K562 (cell line): ENCODE data around the gene IL11.

Source experiments
- CREB1 ChIP-seq, 2 experiments: sonication (generic) in 1 of 2; formaldehyde crosslinking in 1 of 2; IDR thresholded peaks; 2 replicates each; pipeline versions ENCODE4 v1.6.1 to v1.8.0; 2012 to 2022; ENCODE audit warnings: inconsistent platforms in 1 of 2, mild to moderate bottlenecking in 1 of 2, missing genetic modification reagents in 1 of 2, moderate library complexity in 1 of 2
- EZH2 ChIP-seq: IDR thresholded peaks from 2 replicates; pipeline ENCODE4 v1.6.1; 2012; ENCODE audit warnings: low read depth, mild to moderate bottlenecking, inconsistent platforms, low read length, borderline replicate concordance
- FOXO4 ChIP-seq: fragments of 450-650 bp; formaldehyde crosslinking; IDR thresholded peaks from 2 replicates; pipeline ENCODE4 v1.4.0; 2020; ENCODE audit warnings: mild to moderate bottlenecking, moderate library complexity
- MGA ChIP-seq: fragments of 450-650 bp; IDR thresholded peaks from 2 replicates; pipeline ENCODE4 v1.6.1; 2016; ENCODE audit warnings: mild to moderate bottlenecking, moderate library complexity
- MXD1 ChIP-seq: fragments of 250-450 bp; sonication (Bioruptor Pico); IDR thresholded peaks from 2 replicates; pipeline ENCODE4 v1.8.0; 2021; ENCODE audit warnings: borderline replicate concordance, mild to moderate bottlenecking, moderate library complexity; ENCODE audit not compliant: poor library complexity, severe bottlenecking
- NR1H2 ChIP-seq: sonication (generic); formaldehyde crosslinking; IDR thresholded peaks from 2 replicates; pipeline ENCODE4 v1.4.0; 2020; ENCODE audit warnings: mild to moderate bottlenecking, missing genetic modification reagents
- POLR2A ChIP-seq: fragments of 450-650 bp; conservative IDR thresholded peaks from 2 replicates; pipeline ENCODE4 v1.6.1; 2016
- RBM15 ChIP-seq: fragments of 200-400 bp; formaldehyde crosslinking; IDR thresholded peaks from 2 replicates; pipeline ENCODE4 v1.6.1; 2018; ENCODE audit warnings: mild to moderate bottlenecking, low read length, moderate library complexity; ENCODE audit not compliant: insufficient read depth
- SNRNP70 ChIP-seq: fragments of 200-400 bp; formaldehyde crosslinking; optimal IDR thresholded peaks from 2 replicates; pipeline ENCODE3; 2017; ENCODE audit warnings: low read depth, low read length
- SP1 ChIP-seq: sonication (generic); formaldehyde crosslinking; IDR thresholded peaks from 2 replicates; pipeline ENCODE4 v1.8.1; 2022; ENCODE audit warnings: mild to moderate bottlenecking, missing genetic modification reagents
- TBP ChIP-seq: optimal IDR thresholded peaks from 2 replicates; pipeline ENCODE3; 2011; ENCODE audit warnings: low read depth, low read length, improper control_type of control experiment
- VEZF1 ChIP-seq: fragments of 200-800 bp; sonication (Bioruptor generic); IDR thresholded peaks from 2 replicates; pipeline ENCODE4 v1.6.1; 2017; ENCODE audit warnings: missing genetic modification characterization, missing compliant biosample characterization
- ZBED1 ChIP-seq: IDR thresholded peaks from 2 replicates; pipeline ENCODE4 v1.6.1; 2014

GRCh38 chr19:55345818-55346724, 24.2 kb downstream of the IL11 start:
- TF ChIP-seq RBM15: no peak
- no peak for TF ChIP-seq EZH2
- TF ChIP-seq FOXO4 (CRISPR knock-in tag): no peak
- TF ChIP-seq SP1 (CRISPR knock-in tag): no peak
- no peak for TF ChIP-seq VEZF1 (CRISPR knock-in tag)
- no peak for TF ChIP-seq NR1H2 (CRISPR knock-in tag)
- TF ChIP-seq CREB1 (IDR thresholded peaks at IDR 0.05): no peak
- no peak for TF ChIP-seq CREB1 (CRISPR knock-in tag; IDR thresholded peaks at IDR 0.05)
- no peak for TF ChIP-seq MGA
- TF ChIP-seq TBP: no peak
- TF ChIP-seq SNRNP70: no peak
- no peak for TF ChIP-seq ZBED1
- no peak for TF ChIP-seq MXD1
- no peak for TF ChIP-seq POLR2A
